NT2/D1 (cell line): ENCODE measurements around the gene METRNL.

Experiments
- DNase-seq: peaks from one replicate; pipeline ENCODE4 v3.0.0-alpha.2; 2011; ENCODE audit warnings: low read depth, low spot score
- H3K27me3 ChIP-seq: 2 replicates; pipeline ENCODE4 v1.6.0; 2011; ENCODE audit warnings: mild to moderate bottlenecking; ENCODE audit not compliant: insufficient read length, insufficient read depth
- H3K36me3 ChIP-seq: 2 replicates; pipeline ENCODE4 v1.6.1; 2011; ENCODE audit warnings: mild to moderate bottlenecking, low read length, mixed read lengths; ENCODE audit not compliant: insufficient read depth, insufficient read length
- H3K4me1 ChIP-seq: 2 replicates; pipeline ENCODE4 v1.5.1; 2011; ENCODE audit not compliant: insufficient read depth, insufficient read length
- H3K4me3 ChIP-seq: 2 replicates; pipeline ENCODE4 v1.5.1; 2011; ENCODE audit warnings: low read depth; ENCODE audit not compliant: insufficient read length
- H3K9ac ChIP-seq: 2 replicates; pipeline ENCODE4 v1.6.0; 2011; ENCODE audit warnings: low read depth; ENCODE audit not compliant: insufficient read length
- H3K9me3 ChIP-seq: 2 replicates; pipeline ENCODE4 v1.5.1; 2011; ENCODE audit warnings: mild to moderate bottlenecking, low read length; ENCODE audit not compliant: insufficient read depth
- SUZ12 ChIP-seq: IDR thresholded peaks from 2 replicates; pipeline ENCODE4 v1.6.1; 2011; ENCODE audit not compliant: insufficient read length, insufficient read depth; ENCODE audit errors: extremely low read depth
- YY1 ChIP-seq: IDR thresholded peaks from 2 replicates; pipeline ENCODE4 v1.6.1; 2011; ENCODE audit not compliant: insufficient read length, insufficient read depth
- ZNF274 ChIP-seq: IDR thresholded peaks from 2 replicates; pipeline ENCODE4 v1.6.1; 2011; ENCODE audit warnings: mild to moderate bottlenecking, low read depth, low read length

The METRNL gene

DNA sequence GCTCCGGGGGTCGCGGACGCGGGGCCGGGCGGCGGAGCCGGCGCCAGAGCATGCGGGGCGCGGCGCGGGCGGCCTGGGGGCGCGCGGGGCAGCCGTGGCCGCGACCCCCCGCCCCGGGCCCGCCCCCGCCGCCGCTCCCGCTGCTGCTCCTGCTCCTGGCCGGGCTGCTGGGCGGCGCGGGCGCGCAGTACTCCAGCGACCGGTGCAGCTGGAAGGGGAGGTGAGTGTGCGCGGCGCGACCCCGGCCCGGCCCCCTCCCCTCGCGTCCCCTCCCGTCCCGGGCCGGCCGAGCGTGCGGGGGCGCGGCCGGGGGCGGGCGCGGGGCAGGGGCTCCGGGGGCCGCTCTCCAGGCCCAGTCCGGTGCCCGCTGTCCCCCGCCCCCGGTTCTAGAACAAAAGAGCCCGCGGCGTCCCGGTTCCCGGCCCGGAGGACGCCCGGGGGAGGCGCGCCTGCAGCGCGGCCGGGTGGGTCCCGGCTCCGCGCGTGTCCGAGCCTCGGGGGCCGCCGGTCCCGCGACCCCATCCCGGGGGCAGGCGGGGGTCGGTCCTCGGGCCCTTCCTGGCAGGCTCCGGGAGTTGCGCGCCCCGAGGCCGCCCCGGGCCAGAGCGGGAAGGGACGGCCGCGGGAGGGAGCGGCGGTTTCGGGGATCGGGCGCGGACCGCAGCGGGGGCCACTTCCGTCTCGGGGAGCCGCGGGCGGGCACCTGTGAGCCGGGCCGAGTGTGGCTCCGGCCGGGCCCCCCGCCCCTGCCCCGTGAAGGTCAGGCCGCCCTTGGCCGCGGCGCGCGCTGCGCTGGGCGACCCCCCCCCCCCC, 563 bp downstream of the METRNL start:
- H3K9me3 ChIP-seq: no peaks in the 10 kb centered on the region; the same call in 1 of the 2 replicates
- peaks cover 19% of the 10 kb centered on the region for H3K36me3 ChIP-seq
- peaks cover 22% of the 10 kb centered on the region for H3K4me1 ChIP-seq
- no peak for DNase-seq
- peak overlapping the region; percentile 46 for H3K4me3 ChIP-seq
- peak overlapping the region; percentile 77 for H3K9ac ChIP-seq
- TF ChIP-seq SUZ12 (no peak), YY1 (no peak), ZNF274 (no peak)
- peaks cover 53% of the 10 kb centered on the region for H3K27me3 ChIP-seq

DNA sequence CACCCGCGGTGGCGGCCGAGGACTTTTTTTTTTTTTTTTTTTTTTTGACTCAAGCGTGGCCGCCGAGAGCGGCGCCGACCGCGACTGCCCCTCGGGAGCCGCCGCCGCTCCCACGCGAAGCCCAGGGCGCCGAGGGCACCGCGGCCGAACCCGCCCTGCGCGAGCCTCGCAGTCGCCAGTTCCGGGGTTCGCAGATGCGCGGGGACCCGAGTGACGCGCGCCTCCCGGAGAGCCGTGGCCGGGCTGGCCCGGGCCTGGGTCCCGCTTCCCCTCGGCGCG, 1.1 kb downstream of the METRNL start:
- Histone ChIP-seq H3K4me3 (peak overlapping the region; percentile 46), H3K9me3 (no peaks in the 10 kb centered on the region; the same call in 1 of the 2 replicates), H3K9ac (peak overlapping the region; percentile 77), H3K4me1 (peaks cover 22% of the 10 kb centered on the region), H3K27me3 (peaks cover 49% of the 10 kb centered on the region), H3K36me3 (peaks cover 24% of the 10 kb centered on the region)
- no peak for DNase-seq
- TF ChIP-seq SUZ12 (no peak), ZNF274 (no peak), YY1 (no peak)

DNA sequence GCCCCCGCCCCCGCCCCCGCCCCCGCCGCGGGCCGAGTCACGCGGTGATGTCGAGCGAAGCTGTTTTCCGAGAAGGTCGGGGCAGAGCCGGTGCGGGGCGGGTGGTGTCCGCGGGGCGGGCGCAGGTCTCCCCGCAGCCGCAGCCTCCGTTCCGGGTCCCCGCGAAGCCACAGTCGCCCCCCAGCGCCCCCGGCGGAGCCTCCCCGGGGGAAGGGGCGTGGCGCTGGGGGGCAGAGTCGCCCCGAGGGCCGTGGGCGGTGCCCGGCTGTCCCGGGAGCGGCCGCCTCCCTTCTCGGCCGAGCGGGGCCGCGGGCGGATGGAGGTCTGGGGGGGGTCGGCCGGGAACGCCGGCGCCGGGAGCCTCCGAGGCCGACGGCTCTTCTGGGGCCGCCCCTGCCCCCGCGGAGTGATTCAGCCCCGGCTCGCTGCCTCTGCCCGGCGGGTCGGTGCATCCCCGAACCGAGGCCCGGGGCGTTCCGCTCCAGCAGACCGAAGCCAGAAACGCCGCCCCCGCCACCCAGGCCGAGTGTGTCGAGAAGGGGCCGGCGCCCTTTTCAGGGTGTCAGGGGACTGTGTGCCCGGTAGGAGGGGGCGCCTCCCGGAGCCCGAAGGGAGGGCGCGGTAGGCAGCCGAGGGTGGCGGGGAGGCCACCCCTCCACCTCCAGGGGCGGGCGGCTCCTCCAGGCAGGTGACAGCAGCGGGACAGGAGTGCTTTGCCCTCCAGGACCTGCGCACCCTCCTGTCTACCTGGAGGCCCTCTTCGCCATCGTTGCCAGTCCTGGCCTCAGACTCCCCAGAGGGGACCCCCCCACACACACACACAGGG, 1.7 kb downstream of the METRNL start:
- Histone ChIP-seq H3K4me1 (peaks cover 22% of the 10 kb centered on the region), H3K36me3 (peaks cover 30% of the 10 kb centered on the region), H3K4me3 (peak overlapping the region; percentile 40), H3K9ac (peak overlapping the region; percentile 77), H3K27me3 (peaks cover 47% of the 10 kb centered on the region), H3K9me3 (no peaks in the 10 kb centered on the region; the same call in 1 of the 2 replicates)
- TF ChIP-seq YY1 (no peak), SUZ12 (no peak), ZNF274 (no peak)
- DNase-seq: no peak

DNA sequence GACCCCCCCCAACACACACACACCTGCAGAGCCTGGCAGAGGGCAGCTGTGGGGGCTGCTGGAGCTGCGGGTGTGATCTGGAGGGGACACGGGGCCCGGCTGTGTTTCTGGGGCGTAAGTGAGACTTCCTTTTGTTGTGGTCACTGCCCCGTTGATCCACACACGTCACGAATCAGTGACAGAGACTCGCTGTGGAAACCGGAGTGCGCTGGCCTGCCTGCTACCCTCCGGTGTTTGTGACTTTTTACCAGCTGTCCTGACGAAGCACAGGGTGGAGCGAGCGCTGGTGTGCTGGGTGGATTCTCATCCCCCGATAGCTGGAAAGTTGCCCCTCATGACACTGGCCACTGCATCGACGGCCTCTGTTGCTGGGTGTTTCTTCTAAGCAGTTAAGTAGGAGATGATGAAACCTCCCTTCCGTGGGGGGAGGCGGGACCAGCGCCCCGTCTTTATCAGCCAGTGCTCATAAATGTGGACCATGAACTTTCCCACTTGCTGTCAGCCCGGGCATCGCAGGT, 2.3 kb downstream of the METRNL start:
- H3K27me3 ChIP-seq: peaks cover 41% of the 10 kb centered on the region

DNA sequence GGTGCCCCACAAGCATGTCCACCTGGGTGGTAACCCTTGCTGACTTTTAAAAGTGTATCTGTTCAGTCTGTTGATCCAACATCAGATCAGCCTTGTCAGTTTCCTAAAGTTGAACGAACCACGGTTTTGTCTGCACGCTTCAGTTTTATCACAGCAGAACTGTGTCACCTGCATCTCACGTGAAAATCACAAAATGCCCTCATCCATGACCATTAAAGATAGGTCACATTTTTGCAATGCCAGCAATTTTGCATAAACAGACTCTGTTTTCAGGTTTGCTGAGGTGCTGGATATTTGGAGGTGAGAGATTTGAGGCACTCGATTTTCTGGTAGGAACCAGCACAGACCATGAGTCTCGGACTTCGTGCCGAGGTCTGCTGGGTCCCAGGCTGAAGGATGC, 3.0 kb downstream of the METRNL start:
- DNase-seq: no peak
- Histone ChIP-seq H3K4me1 (peaks cover 22% of the 10 kb centered on the region), H3K27me3 (peaks cover 34% of the 10 kb centered on the region), H3K9ac (no peak overlapping the region), H3K36me3 (peaks cover 43% of the 10 kb centered on the region), H3K9me3 (no peaks in the 10 kb centered on the region), H3K4me3 (no peak overlapping the region)
- TF ChIP-seq SUZ12 (no peak), YY1 (no peak), ZNF274 (no peak)

More for the DNA sequence above, 2.3 kb downstream of the METRNL start:
- Histone ChIP-seq H3K9ac (peak overlapping the region; percentile 77), H3K4me1 (peaks cover 23% of the 10 kb centered on the region), H3K9me3 (no peaks in the 10 kb centered on the region), H3K36me3 (peaks cover 36% of the 10 kb centered on the region), H3K4me3 (peak overlapping the region; percentile 40)
- TF ChIP-seq SUZ12 (no peak), ZNF274 (no peak), YY1 (no peak)
- DNase-seq: no peak

DNA sequence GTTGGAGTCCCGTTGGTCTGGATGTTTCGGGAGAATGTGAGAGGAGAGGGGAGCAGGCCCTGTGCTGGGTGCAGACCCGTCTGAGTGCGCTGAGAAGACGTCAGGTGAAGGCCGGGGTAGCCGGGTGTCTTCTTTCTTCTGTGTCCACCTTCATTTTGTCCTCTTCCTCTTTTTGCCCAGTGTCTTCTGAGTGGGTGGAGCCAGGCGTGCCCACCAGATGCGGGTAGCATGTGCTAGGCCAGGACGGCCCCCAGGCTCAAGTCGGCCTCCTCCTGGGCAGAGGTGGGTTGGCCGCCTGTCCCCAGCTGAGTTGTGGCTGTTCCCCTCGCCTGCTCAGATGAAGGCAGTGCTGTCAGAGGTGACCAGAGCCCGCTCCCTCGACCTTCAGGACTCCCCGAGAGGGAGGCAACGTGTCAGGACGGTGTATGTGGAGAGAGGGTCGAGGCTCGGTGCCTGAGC, 3.5 kb downstream of the METRNL start:
- peaks cover 48% of the 10 kb centered on the region for H3K36me3 ChIP-seq
- no peak for TF ChIP-seq YY1
- no peak for TF ChIP-seq ZNF274
- no peak for TF ChIP-seq SUZ12
- peaks cover 29% of the 10 kb centered on the region for H3K27me3 ChIP-seq
- H3K9ac ChIP-seq: peak overlapping the region; percentile 39
- H3K9me3 ChIP-seq: no peaks in the 10 kb centered on the region
- peaks cover 24% of the 10 kb centered on the region for H3K4me1 ChIP-seq
- no peak for DNase-seq
- no peak overlapping the region for H3K4me3 ChIP-seq
